Keratinocyte (primary cell): Measurements from ENCODE around the gene CRAMP1.

Source experiments
- CTCF ChIP-seq, 3 experiments: IDR thresholded peaks in 1 of 3; conservative IDR thresholded peaks in 1 of 3; optimal IDR thresholded peaks in 1 of 3; 2 replicates in 2 of 3; 3 replicates in 1 of 3; pipeline versions ENCODE3 to v1.5.1; 2011; ENCODE audit warnings: low read length in 3 of 3, mild to moderate bottlenecking in 3 of 3, moderate library complexity in 2 of 3, control low read depth in 1 of 3, inconsistent platforms in 1 of 3; ENCODE audit not compliant: insufficient read depth in 2 of 3; ENCODE audit errors: extremely low read depth in 1 of 3
- EZH2 ChIP-seq: IDR thresholded peaks from one replicate; pipeline ENCODE4 v1.6.1; 2012; ENCODE audit warnings: inconsistent platforms, mild to moderate bottlenecking, low read length, moderate library complexity

- TF ChIP-seq CTCF (optimal IDR thresholded peaks at IDR 0.05 in 1 of 3, IDR thresholded peaks at IDR 0.05 in 1 of 3, conservative IDR thresholded peaks at IDR 0.05 in 1 of 3; ENCODE audit: extremely low read depth in 1 of 3, insufficient read depth in 2 of 3, low read length in 3 of 3) (no peak), EZH2 (no peak)
Observed at GRCh38 chr16:1698680-1699079, 86.5 kb downstream of the CRAMP1 start.
